DND-41 (cell line): ENCODE results near the gene SLC17A2.

Source experiments
- ATAC-seq: fragments of 200-7000 bp; cut with Tn5 transposase; 3 replicates; pipeline ENCODE4 v1.9.1; 2021; ENCODE audit warnings: low read depth; ENCODE audit not compliant: insufficient read depth
- DNase-seq: peaks from one replicate; pipeline ENCODE4 v3.0.0-alpha.2; 2020
- H2AFZ ChIP-seq: 2 replicates; pipeline ENCODE4 v1.6.0; 2012; ENCODE audit warnings: low read depth, low read length
- H3K27ac ChIP-seq: 2 replicates; pipeline ENCODE4 v1.5.1; 2012; ENCODE audit warnings: low read length, inconsistent platforms
- H3K27me3 ChIP-seq: fragments of 200-600 bp; sonication (generic); 2 replicates; pipeline ENCODE4 v1.6.0; 2012; ENCODE audit warnings: low read length, mild to moderate bottlenecking, inconsistent platforms; ENCODE audit not compliant: insufficient read depth, poor library complexity
- H3K36me3 ChIP-seq: 2 replicates; pipeline ENCODE4 v1.5.1; 2012; ENCODE audit warnings: low read length, inconsistent platforms; ENCODE audit not compliant: insufficient read depth
- H3K4me1 ChIP-seq: 2 replicates; pipeline ENCODE4 v1.5.1; 2012; ENCODE audit warnings: mild to moderate bottlenecking, low read length; ENCODE audit not compliant: insufficient read depth
- H3K4me2 ChIP-seq: 2 replicates; pipeline ENCODE4 v1.6.0; 2012; ENCODE audit warnings: mild to moderate bottlenecking, moderate library complexity, low read length, inconsistent platforms; ENCODE audit not compliant: insufficient read depth
- H3K4me3 ChIP-seq, 2 experiments: fragments of 200-600 bp in 1 of 2; shearing (Covaris generic) in 1 of 2; 2 replicates each; pipeline ENCODE4 v1.5.1; 2012 to 2016; ENCODE audit warnings: inconsistent platforms in 2 of 2, low read length in 2 of 2, mild to moderate bottlenecking in 2 of 2, low read depth in 1 of 2, moderate library complexity in 1 of 2
- H3K79me2 ChIP-seq: 2 replicates; pipeline ENCODE4 v1.6.0; 2012; ENCODE audit warnings: low read length, inconsistent platforms; ENCODE audit not compliant: insufficient read depth
- H3K9ac ChIP-seq: 2 replicates; pipeline ENCODE4 v1.6.0; 2012; ENCODE audit warnings: low read depth, mild to moderate bottlenecking, inconsistent platforms, low read length, moderate library complexity
- H3K9me3 ChIP-seq: 2 replicates; pipeline ENCODE4 v1.5.1; 2012; ENCODE audit warnings: low read length, moderate library complexity, mild to moderate bottlenecking, inconsistent platforms; ENCODE audit not compliant: insufficient read depth, severe bottlenecking
- H4K20me1 ChIP-seq: 2 replicates; pipeline ENCODE4 v1.6.0; 2012; ENCODE audit warnings: low read length; ENCODE audit not compliant: insufficient read depth
- EZH2 ChIP-seq: IDR thresholded peaks from 3 replicates; pipeline ENCODE4 v1.6.1; 2012; ENCODE audit warnings: borderline replicate concordance, low read depth, mild to moderate bottlenecking, moderate library complexity, low read length, inconsistent platforms; ENCODE audit not compliant: severe bottlenecking
- TF ChIP-seq, protein P1 (sequence below): IDR thresholded peaks from 2 replicates; pipeline ENCODE4 v1.5.1; 2012; ENCODE audit warnings: borderline replicate concordance, low read length, moderate library complexity, mild to moderate bottlenecking; ENCODE audit not compliant: poor library complexity, severe bottlenecking; ENCODE audit errors: extremely low read depth

Gene SLC17A2

DNA sequence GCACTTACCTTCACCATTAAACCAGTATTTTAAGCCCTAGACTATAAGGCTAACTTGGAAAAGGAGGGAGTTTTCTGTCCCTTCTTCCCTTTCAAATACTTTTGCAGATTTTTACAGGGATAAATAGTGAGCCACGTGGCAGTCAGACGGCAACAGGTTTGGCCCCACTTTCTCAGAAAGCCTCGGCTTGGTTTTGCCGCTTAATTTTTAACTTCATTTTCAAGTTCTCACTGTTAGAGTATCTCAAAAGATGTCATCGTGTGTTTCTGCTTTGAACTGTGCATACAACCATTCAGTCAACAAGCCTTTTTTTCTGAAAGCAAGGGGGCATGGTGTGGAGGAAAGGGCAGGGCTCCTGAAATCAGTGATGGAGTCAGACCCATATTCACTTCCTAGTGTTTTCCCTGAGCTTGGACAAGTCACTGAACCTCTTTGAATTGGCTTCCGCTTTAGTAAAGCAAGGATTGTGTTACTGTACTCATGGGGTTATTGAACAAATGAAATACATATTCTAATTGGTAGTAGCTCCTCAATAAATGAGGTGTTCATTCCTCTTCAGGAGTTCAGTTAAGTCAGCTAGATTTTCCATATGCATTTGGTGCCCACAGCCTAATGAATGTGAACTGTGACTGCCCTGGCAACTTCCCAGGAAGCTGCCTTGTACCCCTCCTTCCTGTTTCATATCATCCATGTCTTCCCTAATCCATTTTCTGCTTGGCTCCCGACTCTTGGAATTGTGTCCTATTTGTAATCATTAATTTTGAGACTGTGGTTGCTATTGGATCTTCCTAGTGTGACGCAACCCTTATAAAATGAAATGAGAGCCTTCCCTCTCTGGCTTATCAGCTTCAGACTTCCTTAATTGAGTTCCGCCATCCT, at the start of gene SLC17A2:
Gene SLC17A2 (minus strand): TSS at position 160 of the 879 bp plus-strand sequence. CDS start 4,895 bp downstream, outside the sequence.
- ATAC-seq: no peak
- Histone ChIP-seq H3K4me3 (no peak within 1 kb of the TSS), H3K9me3 (no peaks in the 10 kb centered on the region), H3K27me3 (peaks cover 6% of the 10 kb centered on the region), H3K9ac (no peak within 1 kb of the TSS), H3K4me1 (no peaks in the 10 kb centered on the region), H3K4me2 (no peak within 1 kb of the TSS), H3K27ac (no peak within 1 kb of the TSS), H4K20me1 (no peaks in the 10 kb centered on the region), H2AFZ (no peak within 1 kb of the TSS), H3K79me2 (no peaks in the 10 kb centered on the region), H3K36me3 (no peaks in the 10 kb centered on the region)
- TF ChIP-seq, protein P1, sequence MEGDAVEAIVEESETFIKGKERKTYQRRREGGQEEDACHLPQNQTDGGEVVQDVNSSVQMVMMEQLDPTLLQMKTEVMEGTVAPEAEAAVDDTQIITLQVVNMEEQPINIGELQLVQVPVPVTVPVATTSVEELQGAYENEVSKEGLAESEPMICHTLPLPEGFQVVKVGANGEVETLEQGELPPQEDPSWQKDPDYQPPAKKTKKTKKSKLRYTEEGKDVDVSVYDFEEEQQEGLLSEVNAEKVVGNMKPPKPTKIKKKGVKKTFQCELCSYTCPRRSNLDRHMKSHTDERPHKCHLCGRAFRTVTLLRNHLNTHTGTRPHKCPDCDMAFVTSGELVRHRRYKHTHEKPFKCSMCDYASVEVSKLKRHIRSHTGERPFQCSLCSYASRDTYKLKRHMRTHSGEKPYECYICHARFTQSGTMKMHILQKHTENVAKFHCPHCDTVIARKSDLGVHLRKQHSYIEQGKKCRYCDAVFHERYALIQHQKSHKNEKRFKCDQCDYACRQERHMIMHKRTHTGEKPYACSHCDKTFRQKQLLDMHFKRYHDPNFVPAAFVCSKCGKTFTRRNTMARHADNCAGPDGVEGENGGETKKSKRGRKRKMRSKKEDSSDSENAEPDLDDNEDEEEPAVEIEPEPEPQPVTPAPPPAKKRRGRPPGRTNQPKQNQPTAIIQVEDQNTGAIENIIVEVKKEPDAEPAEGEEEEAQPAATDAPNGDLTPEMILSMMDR: no peak
- DNase-seq: no peak

DNA sequence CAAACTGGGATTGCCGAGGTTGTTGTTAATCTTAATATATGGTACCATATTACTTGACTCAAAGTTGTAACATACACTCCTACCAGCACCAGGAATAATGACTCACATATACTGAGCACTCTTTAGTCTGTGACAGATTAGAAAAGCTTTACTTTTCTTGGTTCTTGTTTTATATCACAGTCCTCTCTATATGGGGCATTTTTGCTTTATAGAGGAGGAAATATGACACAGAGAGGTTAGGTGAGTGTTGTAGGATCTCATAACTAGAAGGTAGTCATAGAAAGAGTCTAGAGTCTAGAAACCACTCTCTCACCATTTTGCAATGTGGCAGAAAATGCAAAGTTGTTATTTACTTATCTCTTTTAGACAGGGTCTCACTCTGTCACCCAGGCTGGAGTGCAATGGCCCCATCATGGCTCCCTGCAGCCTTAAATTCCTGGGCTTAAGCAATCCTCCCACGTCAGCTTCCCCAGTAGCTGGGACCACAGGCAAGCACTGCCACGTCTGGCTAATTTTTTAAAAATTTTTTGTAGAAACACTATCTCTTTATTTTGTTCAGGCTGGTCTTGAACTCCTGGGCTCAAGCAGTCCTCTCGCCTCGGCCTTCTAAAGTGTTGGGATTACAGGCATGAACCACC, 45.6 kb upstream of the SLC17A2 start:
- Histone ChIP-seq H3K36me3 (peaks cover 48% of the 10 kb centered on the region), H3K9ac (no peak overlapping the region), H3K4me1 (no peaks in the 10 kb centered on the region), H3K27ac (no peak overlapping the region), H3K9me3 (no peaks in the 10 kb centered on the region), H3K4me3 (no peak overlapping the region), H3K4me2 (no peak overlapping the region), H3K27me3 (no peaks in the 10 kb centered on the region), H4K20me1 (no peaks in the 10 kb centered on the region), H3K79me2 (no peaks in the 10 kb centered on the region), H2AFZ (no peak overlapping the region)
- TF ChIP-seq, protein P1: no peak
- TF ChIP-seq EZH2: no peak
- ATAC-seq (no peak), DNase-seq (no peak)

DNA sequence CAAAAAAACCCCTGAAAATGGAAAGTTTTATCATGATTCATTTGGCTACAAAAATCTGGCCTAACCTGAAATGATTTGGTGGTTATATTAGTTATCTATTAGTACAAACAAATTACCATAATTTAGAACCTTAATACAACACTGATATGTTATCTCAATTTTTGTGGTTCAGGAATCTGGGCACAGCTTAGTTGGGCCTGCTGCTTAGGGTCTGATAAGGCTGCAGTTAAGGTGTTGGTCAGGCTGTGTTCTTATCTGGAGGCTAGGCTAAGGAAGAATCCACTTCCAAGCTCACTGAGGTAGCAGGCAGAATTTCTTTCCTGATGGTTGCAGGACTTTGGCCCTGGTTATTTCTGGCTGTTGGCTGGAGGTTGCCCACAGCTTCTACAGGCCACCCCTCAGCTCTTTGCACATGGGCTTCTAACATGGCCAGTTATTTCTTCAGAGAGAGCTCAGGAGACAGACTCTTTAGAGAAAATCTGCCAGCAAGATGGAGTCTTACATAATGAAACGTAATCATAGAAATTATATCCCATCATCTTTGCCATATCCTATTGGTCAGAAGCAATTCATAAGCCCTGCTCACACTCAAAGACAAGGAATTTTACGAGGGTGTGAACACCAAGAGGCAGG, 43.5 kb upstream of the SLC17A2 start:
- Histone ChIP-seq H3K36me3 (peaks cover 55% of the 10 kb centered on the region), H2AFZ (no peak overlapping the region), H4K20me1 (no peaks in the 10 kb centered on the region), H3K4me3 (no peak overlapping the region), H3K9ac (no peak overlapping the region), H3K4me1 (no peaks in the 10 kb centered on the region), H3K9me3 (no peaks in the 10 kb centered on the region), H3K79me2 (no peaks in the 10 kb centered on the region), H3K4me2 (no peak overlapping the region), H3K27ac (no peak overlapping the region), H3K27me3 (no peaks in the 10 kb centered on the region)
- DNase-seq (no peak), ATAC-seq (no peak)
- TF ChIP-seq, protein P1: no peak
- TF ChIP-seq EZH2: no peak
